ENCODE results near the gene DLG2. TPM values are rescaled to one million over a fixed set of nuclear protein-coding genes. Genes with fewer than 3 reads are reported as not detected.

DLG2 gene
- total and polyA plus RNA-seq, 2 of the 8 experiments (the other 6 are each of a cell fraction or from before 2014, with no cell fraction given), result 1.7 to 14.3 TPM

DNA sequence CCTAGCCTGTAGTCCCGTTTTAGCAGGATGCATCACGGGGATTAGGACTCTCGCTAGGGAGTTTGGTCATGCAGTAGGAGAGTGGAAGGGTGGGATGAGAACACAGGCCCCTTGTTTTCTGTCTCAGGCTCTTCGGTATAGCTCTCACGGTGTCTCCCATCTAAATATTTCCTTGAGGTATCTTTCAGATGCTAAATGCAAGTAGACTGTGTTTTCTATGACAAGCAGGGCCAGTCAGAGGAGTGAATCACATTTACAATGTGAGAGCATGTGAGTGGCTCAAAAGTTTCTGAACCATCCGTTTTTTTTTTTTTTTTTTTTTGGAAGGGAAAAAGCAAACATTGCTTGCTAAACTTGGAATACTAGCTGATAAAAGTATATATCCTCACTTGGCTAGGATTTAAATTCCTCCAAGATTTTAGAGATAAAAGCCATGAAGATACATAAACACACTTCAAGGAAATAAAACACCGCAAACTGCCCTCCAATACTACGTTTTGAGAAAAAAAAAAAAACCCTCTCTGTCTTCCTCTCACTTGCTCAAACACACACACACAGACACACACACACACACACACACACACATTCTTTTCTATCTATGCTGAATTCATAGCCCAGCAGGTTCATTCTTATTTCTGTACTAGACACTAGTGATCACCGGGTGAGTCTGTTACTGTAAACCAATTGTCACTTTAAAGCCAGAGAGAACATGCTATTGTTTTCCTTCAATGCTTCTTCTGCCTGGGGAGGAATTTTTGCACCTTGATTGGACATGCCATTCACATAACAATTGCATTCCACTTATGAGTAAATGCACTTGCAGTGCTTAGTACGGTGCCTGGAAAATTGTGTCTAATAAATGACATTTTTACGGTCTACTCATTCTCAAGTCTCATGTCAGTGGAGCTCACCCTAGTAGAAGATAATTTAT, 2116.3 kb downstream of the DLG2 start (continued):
- TF ChIP-seq RNF2 (IDR thresholded peaks at IDR 0.05; ENCODE audit: borderline replicate concordance, low read depth, low read length, missing control alignments, poor library complexity, severe bottlenecking), result no peak
